NCI-H2171 (cell line): ENCODE measurements around the gene ZSCAN10.
"Not testable (repeated sequence)": the region's sequence is repeated elsewhere in the genome, so short reads cannot be mapped to it uniquely, and the experiment has no call there.

Source experiments
- DNase-seq: peaks from one replicate; lab custom pipeline; 2025; lab: John Stamatoyannopoulos, UW

The ZSCAN10 gene

GRCh38 chr16:3085868-3086595 lies 13.1 kb downstream of the ZSCAN10 start:
- no peak for DNase-seq

- no peak for DNase-seq
Measured at GRCh38 chr16:3084969-3085670, 14.0 kb downstream of the ZSCAN10 start.

GRCh38 chr16:3084491-3084890 lies 14.6 kb downstream of the ZSCAN10 start:
- no peak for DNase-seq

- DNase-seq, result not testable (repeated sequence)
Measured at GRCh38 chr16:3083408-3083807, 15.7 kb downstream of the ZSCAN10 start.

- DNase-seq, result not testable (repeated sequence)
Measured at GRCh38 chr16:3081957-3082356, 17.1 kb downstream of the ZSCAN10 start.

GRCh38 chr16:3080024-3080423 lies 19.1 kb downstream of the ZSCAN10 start:
- no peak for DNase-seq

- no peak for DNase-seq
Measured at GRCh38 chr16:3076577-3076976, 22.5 kb downstream of the ZSCAN10 start.

- not testable (repeated sequence) for DNase-seq
Measured at GRCh38 chr16:3075946-3076345, 23.1 kb downstream of the ZSCAN10 start.

GRCh38 chr16:3075523-3075915 lies 23.6 kb downstream of the ZSCAN10 start:
- DNase-seq, result no peak

GRCh38 chr16:3074860-3075522 lies 24.1 kb downstream of the ZSCAN10 start:
- DNase-seq, result no peak

GRCh38 chr16:3073448-3073847 lies 25.6 kb downstream of the ZSCAN10 start:
- no peak for DNase-seq

- DNase-seq, result not testable (repeated sequence)
Measured at GRCh38 chr16:3072576-3073263, 26.4 kb downstream of the ZSCAN10 start.

- not testable (repeated sequence) for DNase-seq
Measured at GRCh38 chr16:3072148-3072547, 26.9 kb downstream of the ZSCAN10 start.

GRCh38 chr16:3071655-3072054 lies 27.4 kb downstream of the ZSCAN10 start:
- no peak for DNase-seq

- DNase-seq, result no peak
Measured at GRCh38 chr16:3070608-3071111, 28.4 kb downstream of the ZSCAN10 start.

- not testable (repeated sequence) for DNase-seq
Measured at GRCh38 chr16:3069146-3069545, 29.9 kb downstream of the ZSCAN10 start.

- no peak for DNase-seq
Measured at GRCh38 chr16:3068487-3068886, 30.6 kb downstream of the ZSCAN10 start.

GRCh38 chr16:3066440-3066748 lies 32.7 kb downstream of the ZSCAN10 start:
- DNase-seq, result no peak

- DNase-seq, result no peak
Measured at GRCh38 chr16:3065742-3066439, 33.2 kb downstream of the ZSCAN10 start.

- no peak for DNase-seq
Measured at GRCh38 chr16:3065069-3065741, 33.9 kb downstream of the ZSCAN10 start, which contains the start of gene IL32. TSS of gene IL32 (plus strand) at chr16:3065640. CDS start at chr16:3065812, 172 bp downstream.
